Mucosa of rectum (tissue), 2 donors: ENCODE measurements around the gene TNRC6C.
A peak's percentile ranks its signal among the peaks of the same experiment; 100 is the strongest.

Source experiments
- H3K27ac ChIP-seq, 2 donors: one replicate each; pipeline ENCODE4 v1.7.0; 2013; ENCODE audit warnings: inconsistent platforms in 2 of 2, low read depth in 2 of 2, low read length in 2 of 2
- H3K27me3 ChIP-seq, 2 donors: one replicate each; pipeline ENCODE4 v1.7.0; 2013; ENCODE audit warnings: low read length in 2 of 2; ENCODE audit not compliant: control insufficient read depth in 2 of 2, insufficient read depth in 2 of 2
- H3K36me3 ChIP-seq, 2 donors: one replicate each; pipeline ENCODE4 v1.7.0; 2013; ENCODE audit warnings: low read length in 2 of 2; ENCODE audit not compliant: control insufficient read depth in 2 of 2, insufficient read depth in 2 of 2
- H3K4me1 ChIP-seq, 2 donors: one replicate each; pipeline ENCODE4 v1.7.0; 2013; ENCODE audit warnings: low read length in 2 of 2, mild to moderate bottlenecking in 1 of 2; ENCODE audit not compliant: control insufficient read depth in 2 of 2, insufficient read depth in 2 of 2
- H3K4me3 ChIP-seq, 2 donors: one replicate each; pipeline ENCODE4 v1.7.0; 2013; ENCODE audit warnings: low read length in 2 of 2
- H3K9ac ChIP-seq, 2 donors: one replicate each; pipeline ENCODE4 v1.7.0; 2013; ENCODE audit warnings: low read length in 2 of 2, low read depth in 1 of 2, mild to moderate bottlenecking in 1 of 2
- H3K9me3 ChIP-seq, 2 donors: one replicate each; pipeline ENCODE4 v1.7.0; 2013; ENCODE audit warnings: low read length in 2 of 2; ENCODE audit not compliant: control insufficient read depth in 2 of 2
- donor health status: healthy.
- donor health status: Normal muscosa, but diverticular disease.

Gene TNRC6C

GRCh38 chr17:78026381-78026780 lies 67.9 kb downstream of the TNRC6C start:
- no peak overlapping the region for H3K4me3 ChIP-seq
- H3K27me3 ChIP-seq, result no peaks in the 10 kb centered on the region
- H3K27ac ChIP-seq, result no peak overlapping the region
- no peak overlapping the region for H3K9ac ChIP-seq
- H3K36me3 ChIP-seq, result peaks cover 0 to under 1% of the 10 kb centered on the region in 2 donors
- no peaks in the 10 kb centered on the region for H3K9me3 ChIP-seq
- H3K4me1 ChIP-seq, result no peaks in the 10 kb centered on the region

GRCh38 chr17:78027121-78027520 lies 68.6 kb downstream of the TNRC6C start:
- Histone ChIP-seq H3K9ac (no peak overlapping the region), H3K36me3 (peaks cover 0 to 3% of the 10 kb centered on the region in 2 donors), H3K27ac (no peak overlapping the region), H3K4me1 (no peaks in the 10 kb centered on the region), H3K27me3 (no peaks in the 10 kb centered on the region), H3K4me3 (no peak overlapping the region), H3K9me3 (no peaks in the 10 kb centered on the region)

GRCh38 chr17:78029697-78030096 lies 71.2 kb downstream of the TNRC6C start:
- no peaks in the 10 kb centered on the region for H3K4me1 ChIP-seq
- H3K27me3 ChIP-seq, result no peaks in the 10 kb centered on the region
- H3K36me3 ChIP-seq, result peaks cover 0 to 3% of the 10 kb centered on the region in 2 donors
- no peaks in the 10 kb centered on the region for H3K9me3 ChIP-seq
- no peak overlapping the region for H3K4me3 ChIP-seq
- H3K9ac ChIP-seq, result no peak overlapping the region
- H3K27ac ChIP-seq, result no peak overlapping the region

- Histone ChIP-seq H3K9me3 (no peaks in the 10 kb centered on the region), H3K9ac (no peak overlapping the region), H3K4me1 (no peaks in the 10 kb centered on the region), H3K36me3 (peaks cover 3 to 5% of the 10 kb centered on the region in 2 donors), H3K27ac (no peak overlapping the region), H3K27me3 (no peaks in the 10 kb centered on the region), H3K4me3 (no peak overlapping the region)
Observed at GRCh38 chr17:78031435-78031834, 72.9 kb downstream of the TNRC6C start.

GRCh38 chr17:78032166-78032565 lies 73.7 kb downstream of the TNRC6C start:
- H3K36me3 ChIP-seq, result peaks cover 5 to 6% of the 10 kb centered on the region in 2 donors
- H3K4me3 ChIP-seq, result no peak overlapping the region
- H3K9me3 ChIP-seq, result no peaks in the 10 kb centered on the region
- H3K4me1 ChIP-seq, result no peaks in the 10 kb centered on the region
- no peaks in the 10 kb centered on the region for H3K27me3 ChIP-seq
- no peak overlapping the region for H3K27ac ChIP-seq
- H3K9ac ChIP-seq, result no peak overlapping the region

- Histone ChIP-seq H3K36me3 (peaks cover 5 to 10% of the 10 kb centered on the region in 2 donors), H3K4me3 (no peak overlapping the region), H3K27ac (no peak overlapping the region), H3K4me1 (no peaks in the 10 kb centered on the region), H3K9me3 (no peaks in the 10 kb centered on the region), H3K27me3 (no peaks in the 10 kb centered on the region), H3K9ac (no peak overlapping the region)
Observed at GRCh38 chr17:78034429-78035091, 76.1 kb downstream of the TNRC6C start.

GRCh38 chr17:78037280-78037679 lies 78.8 kb downstream of the TNRC6C start:
- Histone ChIP-seq H3K9me3 (no peaks in the 10 kb centered on the region), H3K4me1 (no peaks in the 10 kb centered on the region), H3K9ac (no peak overlapping the region), H3K27ac (no peak overlapping the region), H3K36me3 (peaks cover 5 to 7% of the 10 kb centered on the region in 2 donors), H3K27me3 (no peaks in the 10 kb centered on the region), H3K4me3 (no peak overlapping the region)

GRCh38 chr17:78038748-78039288 lies 80.3 kb downstream of the TNRC6C start:
- Histone ChIP-seq H3K27me3 (no peaks in the 10 kb centered on the region), H3K4me1 (no peaks in the 10 kb centered on the region), H3K36me3 (peaks cover 5 to 7% of the 10 kb centered on the region in 2 donors), H3K27ac (no peak overlapping the region), H3K9ac (no peak overlapping the region), H3K4me3 (no peak overlapping the region), H3K9me3 (no peaks in the 10 kb centered on the region)

- Histone ChIP-seq H3K27me3 (no peaks in the 10 kb centered on the region), H3K4me1 (no peaks in the 10 kb centered on the region), H3K4me3 (no peak overlapping the region), H3K9ac (no peak overlapping the region), H3K27ac (no peak overlapping the region), H3K9me3 (no peaks in the 10 kb centered on the region), H3K36me3 (peaks cover 5 to 7% of the 10 kb centered on the region in 2 donors)
Observed at GRCh38 chr17:78039581-78039980, 81.1 kb downstream of the TNRC6C start.

- H3K4me1 ChIP-seq, result no peaks in the 10 kb centered on the region
- H3K9ac ChIP-seq, result peak overlapping the region; percentile 48 to 70
- H3K4me3 ChIP-seq, result peak overlapping the region; percentile 58 to 74
- H3K27me3 ChIP-seq, result no peaks in the 10 kb centered on the region
- H3K36me3 ChIP-seq, result peaks cover 0 to 7% of the 10 kb centered on the region in 2 donors
- H3K27ac ChIP-seq, result peak overlapping the region; percentile 69 to 80
- no peaks in the 10 kb centered on the region for H3K9me3 ChIP-seq
Observed at GRCh38 chr17:78040440-78041385, 82.2 kb downstream of the TNRC6C start.
